Breast epithelium (tissue), 3 donors: ENCODE results near the gene CTSH.

Experiments used
- CTCF ChIP-seq, 3 donors: fragments of 450-650 bp; IDR thresholded peaks; one replicate each; pipeline ENCODE4 v1.5.1; 2016 to 2017; ENCODE audit warnings: antibody characterized with exemption in 3 of 3, mild to moderate bottlenecking in 3 of 3, moderate library complexity in 3 of 3
- POLR2AphosphoS5 ChIP-seq, 3 donors: sonication (generic); formaldehyde crosslinking; IDR thresholded peaks; one replicate each; pipeline ENCODE4 v1.6.1; 2017; ENCODE audit warnings: antibody characterized with exemption in 3 of 3

DNA sequence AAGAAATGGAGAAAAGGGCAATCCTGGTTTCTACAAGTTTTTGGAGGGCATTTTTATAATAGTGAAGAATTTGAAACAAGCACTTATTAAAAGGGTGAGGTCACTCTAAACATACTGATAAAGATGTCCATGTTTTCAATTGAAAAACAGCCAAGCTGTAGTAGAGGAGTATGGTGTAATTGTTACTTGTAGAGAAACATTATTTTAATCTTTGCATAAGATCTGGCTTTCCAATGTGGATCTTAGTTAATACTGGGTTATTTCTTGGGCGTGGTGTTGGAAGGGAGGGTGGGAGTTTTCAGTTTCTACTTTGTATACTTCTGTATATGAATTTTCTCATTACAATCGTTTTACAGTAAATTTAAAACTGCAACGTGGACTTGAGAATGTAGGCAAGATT lies 49.4 kb downstream of the CTSH start:
- TF ChIP-seq CTCF (IDR thresholded peaks at IDR 0.05) (no peak), POLR2AphosphoS5 (IDR thresholded peaks at IDR 0.05) (no peak)
